DMS53 (cell line): ENCODE data around the gene MEGF9.

Source experiments
- DNase-seq: peaks from one replicate; lab custom pipeline; 2025; lab: John Stamatoyannopoulos, UW

The MEGF9 gene

GRCh38 chr9:120621941-120622340 lies 92.3 kb downstream of the MEGF9 start:
- DNase-seq, result no peak

- peak; percentile 87 for DNase-seq
These were observed 94.3 kb downstream of the MEGF9 start for GRCh38 chr9:120619751-120620655.

GRCh38 chr9:120616966-120617935 lies 97.0 kb downstream of the MEGF9 start:
- no peak for DNase-seq

GRCh38 chr9:120612218-120612617 lies 102.1 kb downstream of the MEGF9 start:
- DNase-seq, result peak; percentile 37

GRCh38 chr9:120611690-120612068 lies 102.6 kb downstream of the MEGF9 start:
- no peak for DNase-seq

- DNase-seq, result peak; percentile 45
These were observed 103.1 kb downstream of the MEGF9 start for GRCh38 chr9:120610975-120611689.

GRCh38 chr9:120609636-120610035 lies 104.6 kb downstream of the MEGF9 start:
- DNase-seq, result no peak

GRCh38 chr9:120608421-120608820 lies 105.8 kb downstream of the MEGF9 start:
- DNase-seq, result no peak

- no peak for DNase-seq
These were observed 110.7 kb downstream of the MEGF9 start for GRCh38 chr9:120603591-120603990.

- DNase-seq, result no peak
These were observed 111.3 kb downstream of the MEGF9 start for GRCh38 chr9:120603010-120603409.

GRCh38 chr9:120593955-120594277 lies 120.4 kb downstream of the MEGF9 start:
- no peak for DNase-seq

- DNase-seq, result no peak
These were observed 120.9 kb downstream of the MEGF9 start for GRCh38 chr9:120593250-120593954.

GRCh38 chr9:120592210-120592609 lies 122.1 kb downstream of the MEGF9 start:
- DNase-seq, result no peak

GRCh38 chr9:120587328-120587727 lies 126.9 kb downstream of the MEGF9 start:
- DNase-seq, result peak; percentile 24

GRCh38 chr9:120583958-120584369 lies 130.3 kb downstream of the MEGF9 start:
- DNase-seq, result peak; percentile 99

- DNase-seq, result peak; percentile 100
These were observed 134.0 kb downstream of the MEGF9 start, which contains the start of gene CDK5RAP2 for GRCh38 chr9:120580051-120580896. Gene CDK5RAP2 (minus strand): TSS chr9:120580167. CDS start chr9:120579978, 189 bp downstream.

- peak; percentile 61 for DNase-seq
These were observed 134.9 kb downstream of the MEGF9 start for GRCh38 chr9:120579139-120580050.

- DNase-seq, result no peak
These were observed 139.8 kb downstream of the MEGF9 start for GRCh38 chr9:120574473-120574872.

GRCh38 chr9:120572472-120572871 lies 141.8 kb downstream of the MEGF9 start:
- no peak for DNase-seq
